SK-N-SH treated with all-trans-retinoic acid at 6 μM for 48 hours (cell line): Measurements from ENCODE around the gene SLC38A7.

Source experiments
- ARNTL ChIP-seq: fragments of 450-650 bp; formaldehyde crosslinking; IDR thresholded peaks from 2 replicates; pipeline ENCODE4 v1.5.0; 2020; ENCODE audit warnings: low read depth, mild to moderate bottlenecking, moderate library complexity, borderline replicate concordance
- BACH2 ChIP-seq: fragments of 250-450 bp; sonication (Bioruptor Pico); IDR thresholded peaks from 2 replicates; pipeline ENCODE4 v1.9.0; 2021; ENCODE audit warnings: mild to moderate bottlenecking, borderline replicate concordance
- CSDC2 ChIP-seq: fragments of 250-450 bp; sonication (Bioruptor Pico); IDR thresholded peaks from 2 replicates; pipeline ENCODE4 v1.5.0; 2020; ENCODE audit warnings: mild to moderate bottlenecking, moderate library complexity
- GLIS3 ChIP-seq: fragments of 250-450 bp; sonication (Bioruptor Pico); IDR thresholded peaks from 2 replicates; pipeline ENCODE4 v1.5.0; 2020; ENCODE audit warnings: mild to moderate bottlenecking, moderate library complexity
- ISL1 ChIP-seq: fragments of 250-450 bp; sonication (Bioruptor Pico); IDR thresholded peaks from 2 replicates; pipeline ENCODE4 v2.1.2; 2022; ENCODE audit warnings: mild to moderate bottlenecking, moderate library complexity
- OSR1 ChIP-seq: fragments of 250-450 bp; sonication (Bioruptor Pico); IDR thresholded peaks from 2 replicates; pipeline ENCODE4 v1.8.0; 2022; ENCODE audit warnings: moderate library complexity, mild to moderate bottlenecking, inconsistent platforms
- PATZ1 ChIP-seq: fragments of 250-450 bp; sonication (Bioruptor Pico); IDR thresholded peaks from 2 replicates; pipeline ENCODE4 v1.8.0; 2020; ENCODE audit warnings: mild to moderate bottlenecking, moderate library complexity, borderline replicate concordance
- RARB ChIP-seq: fragments of 250-450 bp; sonication (Bioruptor Pico); IDR thresholded peaks from 2 replicates; pipeline ENCODE4 v1.8.0; 2021; ENCODE audit warnings: mild to moderate bottlenecking, moderate library complexity
- TCF4 ChIP-seq: fragments of 250-450 bp; sonication (Bioruptor Pico); IDR thresholded peaks from 2 replicates; pipeline ENCODE4 v1.8.0; 2021; ENCODE audit warnings: mild to moderate bottlenecking, moderate library complexity, borderline replicate concordance
- ZFP3 ChIP-seq: fragments of 250-450 bp; sonication (Bioruptor Pico); IDR thresholded peaks from 2 replicates; pipeline ENCODE4 v1.5.0; 2020; ENCODE audit warnings: mild to moderate bottlenecking, moderate library complexity
- ZFP30 ChIP-seq: fragments of 450-650 bp; formaldehyde crosslinking; IDR thresholded peaks from 2 replicates; pipeline ENCODE4 v1.5.0; 2022; ENCODE audit warnings: mild to moderate bottlenecking, moderate library complexity

- TF ChIP-seq ISL1 (CRISPR knock-in tag) (no peak), BACH2 (CRISPR knock-in tag) (no peak), ZFP30 (CRISPR knock-in tag) (no peak), RARB (no peak), OSR1 (CRISPR knock-in tag) (no peak), ARNTL (CRISPR knock-in tag) (no peak), GLIS3 (CRISPR knock-in tag) (no peak), TCF4 (CRISPR knock-in tag) (no peak), ZFP3 (CRISPR knock-in tag) (no peak), PATZ1 (no peak), CSDC2 (CRISPR knock-in tag) (no peak)
Measured at GRCh38 chr16:58732545-58733247, 48.1 kb upstream of the SLC38A7 start.
